HL-60 (cell line): ENCODE data around the gene APC2.

Experiments used
- CTCF ChIP-seq: IDR thresholded peaks from one replicate; pipeline ENCODE4 v1.5.1; 2011; ENCODE audit warnings: low read length, control low read depth, inconsistent platforms; ENCODE audit not compliant: insufficient read depth
- GABPA ChIP-seq: IDR thresholded peaks from 2 replicates; pipeline ENCODE4 v1.6.1; 2012; ENCODE audit warnings: low read depth
- POLR2AphosphoS5 ChIP-seq: IDR thresholded peaks from 2 replicates; pipeline ENCODE4 v1.6.1; 2012; ENCODE audit warnings: low read depth
- SPI1 ChIP-seq: IDR thresholded peaks from 2 replicates; pipeline ENCODE4 v1.6.1; 2012; ENCODE audit warnings: low read depth, mild to moderate bottlenecking, borderline replicate concordance

GRCh38 chr19:1468821-1469254, 18.9 kb downstream of the APC2 start:
- TF ChIP-seq POLR2AphosphoS5 (no peak), CTCF (no peak), GABPA (no peak), SPI1 (no peak)
